Measurements from ENCODE around the gene SH3GLB1.
"Not testable (repeated sequence)": the region's sequence is repeated elsewhere in the genome, so short reads cannot be mapped to it uniquely, and the experiment has no call there.

- not testable (repeated sequence) for TF ChIP-seq POLR2A (IDR thresholded peaks at IDR 0.05; ENCODE audit: low read length); GATA1 (IDR thresholded peaks at IDR 0.05; ENCODE audit: low read depth, low read length)
Measured at GRCh38 chr1:86702954-86703494, 1.4 kb upstream of the SH3GLB1 start.

All from erythroblast (primary cell).